Right lung (tissue), 5 donors: ENCODE measurements around the gene PELO. TPM values are rescaled to one million over a fixed set of nuclear protein-coding genes. Genes with fewer than 3 reads are reported as not detected.

Source experiments
- DNase-seq, 2 donors: peaks; one replicate each; pipeline ENCODE4 v3.0.0-alpha.2; 2013
- polyA plus RNA-seq, 5 donors: library from polyadenylated mRNA; unstranded; fragments of 120-200 nt; gene quantifications; one replicate each; pipeline versions ENCODE4 v1.2.1 to v1.2.3, GENCODE V29; 2013; ENCODE audit warnings: inconsistent platforms in 1 of 5, low replicate concordance in 1 of 5; ENCODE audit not compliant: insufficient read length in 5 of 5, insufficient read depth in 1 of 5

Gene PELO
- polyA plus RNA-seq, 5 donors: 21.8 to 26.0 (median 23.5) TPM

GRCh38 chr5:52825826-52826225 lies 38.1 kb downstream of the PELO start:
- no peak for DNase-seq

GRCh38 chr5:52827815-52828214 lies 40.1 kb downstream of the PELO start:
- DNase-seq: no peak

GRCh38 chr5:52829664-52830063 lies 41.9 kb downstream of the PELO start:
- DNase-seq: no peak

- no peak for DNase-seq
These were observed 42.9 kb downstream of the PELO start for GRCh38 chr5:52830650-52831049.

GRCh38 chr5:52831786-52832511 lies 44.2 kb downstream of the PELO start:
- DNase-seq: no peak

GRCh38 chr5:52834320-52834719 lies 46.6 kb downstream of the PELO start:
- DNase-seq: no peak

- DNase-seq: no peak
These were observed 49.4 kb downstream of the PELO start for GRCh38 chr5:52837068-52837467.

Other genes starting within 250 kb of the PELO start
- 100 to 1,000 TPM in 1 of 5 donors, 10 to 100 TPM in 4; 32.4 to 104 (median 93.9) TPM for gene ITGA1, start within 50 bp of the PELO start, polyA plus RNA-seq
- 10 to 100 TPM; 36.3 to 58.3 (median 54.2) TPM for gene ITGA2, start 201.4 kb downstream of the PELO start, polyA plus RNA-seq